BE2C (cell line): ENCODE measurements around the gene TOX3.
A peak's percentile ranks its signal among the peaks of the same experiment; 100 is the strongest.

ENCODE experiments used
- DNase-seq: peaks from one replicate; pipeline ENCODE4 v3.0.0-alpha.2; 2020
- H3K27me3 ChIP-seq: fragments of 250-450 bp; sonication (Bioruptor Pico); 2 replicates; pipeline ENCODE4 v1.5.1; 2020; ENCODE audit warnings: mild to moderate bottlenecking
- H3K36me3 ChIP-seq: fragments of 250-450 bp; sonication (Bioruptor Pico); 2 replicates; pipeline ENCODE4 v1.5.1; 2020; ENCODE audit warnings: mild to moderate bottlenecking
- H3K4me1 ChIP-seq: fragments of 250-450 bp; sonication (Bioruptor Pico); 2 replicates; pipeline ENCODE4 v1.5.1; 2020
- H3K4me3 ChIP-seq: 2 replicates; pipeline ENCODE4 v1.5.1; 2011; ENCODE audit warnings: low read depth, low read length
- H3K9me3 ChIP-seq: fragments of 250-450 bp; sonication (Bioruptor Pico); 2 replicates; pipeline ENCODE4 v1.5.1; 2020
- CTCF ChIP-seq: IDR thresholded peaks from 2 replicates; pipeline ENCODE4 v1.5.1; 2012; ENCODE audit warnings: mild to moderate bottlenecking, low read depth, low read length

The TOX3 gene

GRCh38 chr16:52439171-52439701 lies 107.7 kb downstream of the TOX3 start:
- Histone ChIP-seq H3K9me3 (no peaks in the 10 kb centered on the region), H3K4me1 (peaks cover 14% of the 10 kb centered on the region), H3K4me3 (no peak overlapping the region), H3K27me3 (no peaks in the 10 kb centered on the region), H3K36me3 (no peaks in the 10 kb centered on the region)
- DNase-seq, result peak; percentile 12
- TF ChIP-seq CTCF, result no peak

GRCh38 chr16:52437277-52437670 lies 109.7 kb downstream of the TOX3 start:
- no peak for TF ChIP-seq CTCF
- Histone ChIP-seq H3K9me3 (no peaks in the 10 kb centered on the region), H3K4me1 (peaks cover 14% of the 10 kb centered on the region), H3K36me3 (no peaks in the 10 kb centered on the region), H3K27me3 (no peaks in the 10 kb centered on the region), H3K4me3 (no peak overlapping the region)
- DNase-seq, result no peak

- no peak for DNase-seq
- Histone ChIP-seq H3K36me3 (no peaks in the 10 kb centered on the region), H3K4me1 (peaks cover 14% of the 10 kb centered on the region), H3K9me3 (no peaks in the 10 kb centered on the region), H3K27me3 (no peaks in the 10 kb centered on the region), H3K4me3 (no peak overlapping the region)
- TF ChIP-seq CTCF, result no peak
These were observed 110.3 kb downstream of the TOX3 start for GRCh38 chr16:52436339-52437276.

GRCh38 chr16:52434224-52434623 lies 112.7 kb downstream of the TOX3 start:
- no peak for DNase-seq
- Histone ChIP-seq H3K36me3 (no peaks in the 10 kb centered on the region), H3K4me3 (no peak overlapping the region), H3K27me3 (no peaks in the 10 kb centered on the region), H3K9me3 (no peaks in the 10 kb centered on the region), H3K4me1 (peaks cover 14% of the 10 kb centered on the region)
- no peak for TF ChIP-seq CTCF

GRCh38 chr16:52433643-52434042 lies 113.3 kb downstream of the TOX3 start:
- no peak for TF ChIP-seq CTCF
- Histone ChIP-seq H3K9me3 (no peaks in the 10 kb centered on the region), H3K36me3 (no peaks in the 10 kb centered on the region), H3K4me1 (peaks cover 14% of the 10 kb centered on the region), H3K27me3 (no peaks in the 10 kb centered on the region), H3K4me3 (no peak overlapping the region)
- DNase-seq, result no peak

- H3K9me3 ChIP-seq, result no peaks in the 10 kb centered on the region
- no peaks in the 10 kb centered on the region for H3K4me1 ChIP-seq
- TF ChIP-seq CTCF, result no peak
- H3K4me3 ChIP-seq, result no peak overlapping the region
- no peaks in the 10 kb centered on the region for H3K36me3 ChIP-seq
- H3K27me3 ChIP-seq, result no peaks in the 10 kb centered on the region
- no peak for DNase-seq
These were observed 122.4 kb downstream of the TOX3 start for GRCh38 chr16:52424591-52424990.
